Measurements from ENCODE around the gene SRD5A2.
A peak's percentile ranks its signal among the peaks of the same experiment; 100 is the strongest.

The SRD5A2 gene

GRCh38 chr2:31580321-31581117 is at the start of gene SRD5A2:
TSS of gene SRD5A2 (minus strand) at chr2:31580938. CDS start at chr2:31580900, 38 bp downstream.
- no peak for DNase-seq (ENCODE audit: low read depth)

GRCh38 chr2:31606509-31606908 is 25.8 kb upstream of the SRD5A2 start:
- peak; percentile 16 for DNase-seq (ENCODE audit: low read depth)

GRCh38 chr2:31598694-31599093 is 18.0 kb upstream of the SRD5A2 start:
- DNase-seq (ENCODE audit: low read depth): no peak

GRCh38 chr2:31586230-31586629 is 5.5 kb upstream of the SRD5A2 start:
- DNase-seq (ENCODE audit: low read depth): no peak

GRCh38 chr2:31581124-31581795 is 522 bp upstream of the SRD5A2 start:
- no peak for DNase-seq (ENCODE audit: low read depth)

GRCh38 chr2:31579996-31580320 is 780 bp downstream of the SRD5A2 start:
- no peak for DNase-seq (ENCODE audit: low read depth)

- DNase-seq (ENCODE audit: low read depth): no peak
Observed at GRCh38 chr2:31578316-31578715, 2.4 kb downstream of the SRD5A2 start.

- DNase-seq (ENCODE audit: low read depth): no peak
Observed at GRCh38 chr2:31577143-31577542, 3.6 kb downstream of the SRD5A2 start.

- DNase-seq (ENCODE audit: low read depth): no peak
Observed at GRCh38 chr2:31568585-31569201, 12.0 kb downstream of the SRD5A2 start.

- no peak for DNase-seq (ENCODE audit: low read depth)
Observed at GRCh38 chr2:31567679-31568078, 13.1 kb downstream of the SRD5A2 start.

GRCh38 chr2:31563273-31563839 is 17.4 kb downstream of the SRD5A2 start:
- no peak for DNase-seq (ENCODE audit: low read depth)

GRCh38 chr2:31561823-31562222 is 18.9 kb downstream of the SRD5A2 start:
- no peak for DNase-seq (ENCODE audit: low read depth)

- peak; percentile 40 for DNase-seq (ENCODE audit: low read depth)
Observed at GRCh38 chr2:31558401-31559295, 22.1 kb downstream of the SRD5A2 start.

- DNase-seq (ENCODE audit: low read depth): no peak
Observed at GRCh38 chr2:31556940-31557339, 23.8 kb downstream of the SRD5A2 start.

GRCh38 chr2:31555967-31556706 is 24.6 kb downstream of the SRD5A2 start:
- DNase-seq (ENCODE audit: low read depth): no peak

GRCh38 chr2:31553362-31553761 is 27.4 kb downstream of the SRD5A2 start:
- no peak for DNase-seq (ENCODE audit: low read depth)

- no peak for DNase-seq (ENCODE audit: low read depth)
Observed at GRCh38 chr2:31547485-31547884, 33.3 kb downstream of the SRD5A2 start.

- DNase-seq (ENCODE audit: low read depth): no peak
Observed at GRCh38 chr2:31541853-31542252, 38.9 kb downstream of the SRD5A2 start.

GRCh38 chr2:31539505-31539904 is 41.2 kb downstream of the SRD5A2 start:
- DNase-seq (ENCODE audit: low read depth): no peak

GRCh38 chr2:31535768-31536167 is 45.0 kb downstream of the SRD5A2 start:
- no peak for DNase-seq (ENCODE audit: low read depth)

- DNase-seq (ENCODE audit: low read depth): no peak
Observed at GRCh38 chr2:31534636-31535035, 46.1 kb downstream of the SRD5A2 start.

Data from EH (cell line).